SK-N-SH (cell line): ENCODE measurements around the gene GATA3. TPM values are rescaled to one million over a fixed set of nuclear protein-coding genes. Genes with fewer than 3 reads are reported as not detected.

Experiments used
- CTCF ChIA-PET: fragments of 300-600, 350-600 bp; formaldehyde crosslinking; extraction: SDS; loops from one replicate; lab custom pipeline; 2021; lab: Yijun Ruan, JAX
- POLR2A ChIA-PET: fragments of 350-600 bp; sonication (Branson Sonifier 250); formaldehyde crosslinking; extraction: SDS; loops from one replicate; lab custom pipeline; 2020; ENCODE audit warnings: antibody characterized with exemption, inconsistent platforms; lab: Yijun Ruan, JAX
- DNase-seq: peaks from one replicate; pipeline ENCODE4 v3.0.0; 2012
- H2AFZ ChIP-seq: fragments of 200-600 bp; sonication (generic); 2 replicates; pipeline ENCODE4 v1.8.1; 2016; ENCODE audit warnings: antibody characterized with exemption, mild to moderate bottlenecking, low read depth
- H3F3A ChIP-seq: fragments of 200-600 bp; sonication (generic); replicated peaks from 2 replicates; pipeline ENCODE3; 2016; ENCODE audit warnings: antibody characterized with exemption, mild to moderate bottlenecking; ENCODE audit not compliant: insufficient read depth
- H3K27ac ChIP-seq, 2 experiments: fragments of 200-500 bp in 1 of 2; fragments of 200-600 bp in 1 of 2; sonication (Bioruptor generic) in 1 of 2; sonication (generic), shearing (Covaris generic) in 1 of 2; 2 replicates each; pipeline versions ENCODE4 v1.5.1 to v1.6.1; 2014 to 2016; ENCODE audit warnings: low read depth in 2 of 2, inconsistent platforms in 1 of 2, low read length in 1 of 2, mild to moderate bottlenecking in 1 of 2, mixed read lengths in 1 of 2
- H3K27me3 ChIP-seq: fragments of 200-600 bp; sonication (generic), shearing (Covaris generic); 2 replicates; pipeline ENCODE4 v1.6.1; 2016; ENCODE audit warnings: mixed run types; ENCODE audit not compliant: insufficient read depth
- H3K36me3 ChIP-seq, 2 experiments: fragments of 200-500 bp in 1 of 2; fragments of 200-600 bp in 1 of 2; sonication (Bioruptor generic) in 1 of 2; sonication (generic) in 1 of 2; replicated peaks in 1 of 2; 2 replicates each; pipeline versions ENCODE3 to v1.5.1; 2014 to 2016; ENCODE audit warnings: low read length in 1 of 2, mild to moderate bottlenecking in 1 of 2; ENCODE audit not compliant: insufficient read depth in 2 of 2, control insufficient read depth in 1 of 2
- H3K4me1 ChIP-seq, 2 experiments: fragments of 200-500 bp in 1 of 2; fragments of 200-600 bp in 1 of 2; sonication (Bioruptor generic) in 1 of 2; sonication (generic), shearing (Covaris generic) in 1 of 2; 2 replicates each; pipeline versions ENCODE4 v1.5.1 to v1.6.1; 2014 to 2016; ENCODE audit warnings: low read depth in 1 of 2, low read length in 1 of 2, mixed run types in 1 of 2; ENCODE audit not compliant: insufficient read depth in 2 of 2, control insufficient read depth in 1 of 2
- H3K4me2 ChIP-seq: fragments of 200-600 bp; sonication (generic), shearing (Covaris generic); 2 replicates; pipeline ENCODE4 v1.6.1; 2017; ENCODE audit warnings: mixed run types
- H3K4me3 ChIP-seq, 2 experiments: fragments of 200-500 bp in 1 of 2; fragments of 200-600 bp in 1 of 2; sonication (Bioruptor generic) in 1 of 2; sonication (generic), shearing (Covaris generic) in 1 of 2; 2 replicates each; pipeline versions ENCODE4 v1.5.1 to v1.8.1; 2014 to 2016; ENCODE audit warnings: low read depth in 2 of 2, inconsistent platforms in 1 of 2, low read length in 1 of 2, mild to moderate bottlenecking in 1 of 2, mixed read lengths in 1 of 2, moderate library complexity in 1 of 2
- H3K79me2 ChIP-seq: fragments of 200-600 bp; sonication (generic); 2 replicates; pipeline ENCODE4 v1.8.1; 2017; ENCODE audit warnings: mild to moderate bottlenecking; ENCODE audit not compliant: insufficient read depth
- H3K9ac ChIP-seq: fragments of 200-600 bp; sonication (generic); 2 replicates; pipeline ENCODE4 v1.6.1; 2017; ENCODE audit warnings: mixed run types
- H3K9me2 ChIP-seq: fragments of 200-600 bp; sonication (generic); 2 replicates; pipeline ENCODE4 v1.6.1; 2017; ENCODE audit warnings: mixed run types
- H3K9me3 ChIP-seq: fragments of 200-600 bp; sonication (generic); 2 replicates; pipeline ENCODE4 v1.6.1; 2017; ENCODE audit warnings: mixed run types, mild to moderate bottlenecking, moderate library complexity
- H4K20me1 ChIP-seq: fragments of 200-600 bp; sonication (generic); 2 replicates; pipeline ENCODE4 v1.6.1; 2017; ENCODE audit warnings: mild to moderate bottlenecking, mixed run types; ENCODE audit not compliant: insufficient read depth
- CHD2 ChIP-seq: fragments of 150-350 bp; IDR thresholded peaks from 2 replicates; pipeline ENCODE4 v1.6.1; 2018; ENCODE audit warnings: low read length; ENCODE audit not compliant: partially characterized antibody
- EP300 ChIP-seq, 2 experiments: IDR thresholded peaks; 2 replicates each; pipeline versions ENCODE4 v1.4.0 to v1.6.1; 2012; ENCODE audit warnings: borderline replicate concordance in 1 of 2, low read depth in 1 of 2, low read length in 1 of 2
- FOSL2 ChIP-seq: IDR thresholded peaks from 2 replicates; pipeline ENCODE4 v1.4.0; 2012; ENCODE audit warnings: low read depth, mild to moderate bottlenecking, moderate library complexity, borderline replicate concordance
- FOXM1 ChIP-seq: IDR thresholded peaks from 2 replicates; pipeline ENCODE4 v1.4.0; 2012; ENCODE audit warnings: low read depth, mild to moderate bottlenecking
- MEF2A ChIP-seq: IDR thresholded peaks from 2 replicates; pipeline ENCODE4 v1.4.0; 2012; ENCODE audit warnings: low read depth, borderline replicate concordance
- RCOR1 ChIP-seq: fragments of 150-350 bp; IDR thresholded peaks from 2 replicates; pipeline ENCODE4 v1.6.1; 2017; ENCODE audit warnings: antibody characterized with exemption, low read length
- SMC3 ChIP-seq: IDR thresholded peaks from 2 replicates; pipeline ENCODE4 v1.6.1; 2012; ENCODE audit warnings: low read depth, low read length, improper control_type of control experiment
- TCF12 ChIP-seq: IDR thresholded peaks from 2 replicates; pipeline ENCODE4 v1.4.0; 2012
- WGBS: methylation state at CpG from one replicate; pipeline ENCODE4 v1.1.6; 2017; ENCODE audit warnings: low lambda C conversion rate; 5-methylcytosine and 5-hydroxymethylcytosine counted together
- polyA plus RNA-seq, 3 experiments: library from polyadenylated mRNA; depleted of rRNA; stranded (reverse); fragments of >200 nt; gene quantifications; 2 replicates each; pipeline ENCODE4 v1.2.3, GENCODE V29; 2012
- TF ChIP-seq, protein P1 (sequence below): IDR thresholded peaks from 2 replicates; pipeline ENCODE4; 2012
- TF ChIP-seq, protein P2 (sequence below): IDR thresholded peaks from 2 replicates; pipeline ENCODE4 v1.4.0; 2012; ENCODE audit warnings: low read depth, borderline replicate concordance
- TF ChIP-seq, protein P3 (sequence below): fragments of 150-350 bp; IDR thresholded peaks from 2 replicates; pipeline ENCODE4 v1.6.1; 2016; ENCODE audit warnings: mild to moderate bottlenecking, low read depth, low read length
- TF ChIP-seq, protein P4 (sequence below): IDR thresholded peaks from 2 replicates; pipeline ENCODE4 v1.4.0; 2012; ENCODE audit warnings: low read depth, borderline replicate concordance

GATA3 gene
- polyA plus RNA-seq, 1 of the 3 experiments (the other 2 are of a cell fraction): 14.3 TPM

DNA sequence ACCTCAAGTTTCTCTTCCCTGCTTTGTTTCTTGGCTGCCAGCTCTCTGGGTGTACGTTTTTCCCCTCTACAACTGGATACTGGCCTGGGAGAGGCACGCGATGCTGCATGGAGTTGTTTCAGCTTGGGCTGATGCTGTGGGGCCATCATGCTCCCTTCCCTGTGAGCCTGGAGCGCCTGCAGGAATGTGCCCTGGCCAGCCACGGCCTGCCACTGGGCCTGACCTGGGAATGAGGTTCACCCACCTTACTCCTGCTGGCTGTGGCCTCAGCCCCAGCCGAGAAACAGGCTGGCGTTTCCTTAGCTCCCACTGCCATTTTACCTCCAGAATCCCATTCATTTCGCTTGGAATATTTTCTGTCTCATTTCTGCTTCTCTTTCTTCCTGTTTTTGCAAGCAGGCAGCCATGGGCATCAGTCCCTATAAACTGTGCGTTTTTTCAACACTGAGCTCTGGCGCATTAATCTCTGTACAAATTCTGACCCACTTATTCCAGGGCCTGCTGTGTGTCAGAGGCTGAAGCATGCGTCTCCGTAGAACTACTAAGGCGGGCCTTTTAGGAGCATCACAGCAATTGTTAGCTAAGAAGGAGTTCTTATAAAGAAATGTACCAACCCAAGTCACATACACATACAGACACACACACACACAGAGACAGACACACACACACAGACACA lies 57.9 kb downstream of the GATA3 start:
- Histone ChIP-seq H3F3A (no peaks in the 10 kb centered on the region), H3K4me3 (no peak overlapping the region), H2AFZ (no peak overlapping the region), H3K36me3 (no peaks in the 10 kb centered on the region), H3K79me2 (no peaks in the 10 kb centered on the region), H3K9ac (no peak overlapping the region), H3K4me1 (peaks cover 0 to 15% of the 10 kb centered on the region in 2 experiments; a peak in 1 of 4 replicates), H4K20me1 (no peaks in the 10 kb centered on the region), H3K27ac (peak overlapping the region in 1 of 2 experiments; percentile 24; a peak in 1 of 4 replicates), H3K9me2 (no peaks in the 10 kb centered on the region), H3K27me3 (no peaks in the 10 kb centered on the region), H3K4me2 (no peak overlapping the region), H3K9me3 (no peaks in the 10 kb centered on the region)
- TF ChIP-seq FOXM1 (no peak), RCOR1 (no peak), MEF2A (no peak), SMC3 (no peak), CHD2 (no peak)
- TF ChIP-seq, protein P1, sequence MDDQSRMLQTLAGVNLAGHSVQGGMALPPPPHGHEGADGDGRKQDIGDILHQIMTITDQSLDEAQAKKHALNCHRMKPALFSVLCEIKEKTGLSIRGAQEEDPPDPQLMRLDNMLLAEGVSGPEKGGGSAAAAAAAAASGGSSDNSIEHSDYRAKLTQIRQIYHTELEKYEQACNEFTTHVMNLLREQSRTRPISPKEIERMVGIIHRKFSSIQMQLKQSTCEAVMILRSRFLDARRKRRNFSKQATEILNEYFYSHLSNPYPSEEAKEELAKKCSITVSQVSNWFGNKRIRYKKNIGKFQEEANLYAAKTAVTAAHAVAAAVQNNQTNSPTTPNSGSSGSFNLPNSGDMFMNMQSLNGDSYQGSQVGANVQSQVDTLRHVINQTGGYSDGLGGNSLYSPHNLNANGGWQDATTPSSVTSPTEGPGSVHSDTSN: no peak
- TF ChIP-seq, protein P2, sequence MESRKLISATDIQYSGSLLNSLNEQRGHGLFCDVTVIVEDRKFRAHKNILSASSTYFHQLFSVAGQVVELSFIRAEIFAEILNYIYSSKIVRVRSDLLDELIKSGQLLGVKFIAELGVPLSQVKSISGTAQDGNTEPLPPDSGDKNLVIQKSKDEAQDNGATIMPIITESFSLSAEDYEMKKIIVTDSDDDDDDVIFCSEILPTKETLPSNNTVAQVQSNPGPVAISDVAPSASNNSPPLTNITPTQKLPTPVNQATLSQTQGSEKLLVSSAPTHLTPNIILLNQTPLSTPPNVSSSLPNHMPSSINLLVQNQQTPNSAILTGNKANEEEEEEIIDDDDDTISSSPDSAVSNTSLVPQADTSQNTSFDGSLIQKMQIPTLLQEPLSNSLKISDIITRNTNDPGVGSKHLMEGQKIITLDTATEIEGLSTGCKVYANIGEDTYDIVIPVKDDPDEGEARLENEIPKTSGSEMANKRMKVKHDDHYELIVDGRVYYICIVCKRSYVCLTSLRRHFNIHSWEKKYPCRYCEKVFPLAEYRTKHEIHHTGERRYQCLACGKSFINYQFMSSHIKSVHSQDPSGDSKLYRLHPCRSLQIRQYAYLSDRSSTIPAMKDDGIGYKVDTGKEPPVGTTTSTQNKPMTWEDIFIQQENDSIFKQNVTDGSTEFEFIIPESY: no peak
- TF ChIP-seq, protein P3, sequence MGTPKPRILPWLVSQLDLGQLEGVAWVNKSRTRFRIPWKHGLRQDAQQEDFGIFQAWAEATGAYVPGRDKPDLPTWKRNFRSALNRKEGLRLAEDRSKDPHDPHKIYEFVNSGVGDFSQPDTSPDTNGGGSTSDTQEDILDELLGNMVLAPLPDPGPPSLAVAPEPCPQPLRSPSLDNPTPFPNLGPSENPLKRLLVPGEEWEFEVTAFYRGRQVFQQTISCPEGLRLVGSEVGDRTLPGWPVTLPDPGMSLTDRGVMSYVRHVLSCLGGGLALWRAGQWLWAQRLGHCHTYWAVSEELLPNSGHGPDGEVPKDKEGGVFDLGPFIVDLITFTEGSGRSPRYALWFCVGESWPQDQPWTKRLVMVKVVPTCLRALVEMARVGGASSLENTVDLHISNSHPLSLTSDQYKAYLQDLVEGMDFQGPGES: no peak
- WGBS: 92% methylated on average over 12 of the region's 13 CpGs
- peak; percentile 40 for DNase-seq
- CTCF ChIA-PET: interaction anchor here (1.3 kb wide), 1 partner anchor 37 kb away, joined by 4 read pairs; no protein-coding TSS in a partner anchor
- POLR2A ChIA-PET: interaction anchor here (0.6 to 1.1 kb wide), 2 partner anchors 59 to 64 kb away, joined by 3 read pairs; no protein-coding TSS in a partner anchor

DNA sequence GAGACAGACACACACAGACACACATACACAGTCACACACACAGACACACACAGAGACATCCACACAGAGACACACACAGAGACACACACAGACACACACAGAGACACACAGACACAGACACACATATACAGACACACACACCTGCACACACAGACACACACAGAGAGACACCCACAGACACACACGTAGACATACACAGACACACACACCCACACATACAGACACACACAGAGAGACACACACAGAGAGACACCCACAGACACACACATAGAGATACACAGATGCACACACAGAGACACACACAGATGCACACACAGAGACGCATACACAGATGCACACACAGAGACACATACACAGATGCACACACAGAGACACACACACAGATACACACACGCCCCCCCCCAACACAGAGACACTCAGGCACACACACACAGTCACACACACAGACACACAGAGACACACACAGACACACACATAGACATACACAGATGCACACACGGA lies 58.5 kb downstream of the GATA3 start:
- no peaks in the 10 kb centered on the region for H3K79me2 ChIP-seq
- no peaks in the 10 kb centered on the region for H3K27me3 ChIP-seq
- no peak overlapping the region for H3K9ac ChIP-seq
- H3K27ac ChIP-seq: no peak overlapping the region
- no peaks in the 10 kb centered on the region for H3K9me2 ChIP-seq
- H3K9me3 ChIP-seq: no peaks in the 10 kb centered on the region
- no peak for DNase-seq
- POLR2A ChIA-PET: no interaction called here
- H3K4me2 ChIP-seq: no peak overlapping the region
- WGBS: 66% methylated on average over 4 of the region's 4 CpGs
- no peak for TF ChIP-seq MEF2A
- TF ChIP-seq, protein P4, sequence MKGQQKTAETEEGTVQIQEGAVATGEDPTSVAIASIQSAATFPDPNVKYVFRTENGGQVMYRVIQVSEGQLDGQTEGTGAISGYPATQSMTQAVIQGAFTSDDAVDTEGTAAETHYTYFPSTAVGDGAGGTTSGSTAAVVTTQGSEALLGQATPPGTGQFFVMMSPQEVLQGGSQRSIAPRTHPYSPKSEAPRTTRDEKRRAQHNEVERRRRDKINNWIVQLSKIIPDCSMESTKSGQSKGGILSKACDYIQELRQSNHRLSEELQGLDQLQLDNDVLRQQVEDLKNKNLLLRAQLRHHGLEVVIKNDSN: no peak
- TF ChIP-seq TCF12: no peak
- TF ChIP-seq CHD2: no peak
- 0 out of 4 replicates have a peak, but pooled peaks of 1 of the 2 experiments have one; percentile 9 for TF ChIP-seq EP300 (IDR thresholded peaks at IDR 0.05; ENCODE audit: borderline replicate concordance in 1 of 2, low read depth in 1 of 2, low read length in 1 of 2)
- no peak for TF ChIP-seq FOSL2
- TF ChIP-seq, all 33 proteins: peak for 1
- CTCF ChIA-PET: interaction anchor here (1.3 kb wide), 1 partner anchor 38 kb away, joined by 4 read pairs; no protein-coding TSS in a partner anchor
- no peaks in the 10 kb centered on the region for H4K20me1 ChIP-seq
- H3F3A ChIP-seq: no peaks in the 10 kb centered on the region
- no peak overlapping the region for H3K4me3 ChIP-seq
- H3K4me1 ChIP-seq: peaks cover 0 to 17% of the 10 kb centered on the region in 2 experiments; a peak in 1 of 4 replicates
- H2AFZ ChIP-seq: no peak overlapping the region
- no peaks in the 10 kb centered on the region for H3K36me3 ChIP-seq
